ENCODE results near the gene BANK1.

The BANK1 gene

GRCh38 chr4:102055805-102056204, 265.3 kb downstream of the BANK1 start:
- DNase-seq, result no peak
- H3K27ac Mint-ChIP-seq, result no peak overlapping the region
- no peaks in the 10 kb centered on the region for H3K27me3 Mint-ChIP-seq
- ATAC-seq (replicated peaks), result no peak
- H3K36me3 Mint-ChIP-seq (ENCODE audit: insufficient read depth), result no peaks in the 10 kb centered on the region
- H3K4me3 Mint-ChIP-seq, result no peak overlapping the region
- no peaks in the 10 kb centered on the region for H3K9me3 Mint-ChIP-seq
- H3K4me1 Mint-ChIP-seq (ENCODE audit: low read depth in 2 of 2), result no peaks in the 10 kb centered on the region

- no peaks in the 10 kb centered on the region for H3K27me3 Mint-ChIP-seq
- no peaks in the 10 kb centered on the region for H3K9me3 Mint-ChIP-seq
- ATAC-seq (replicated peaks) (no peak), DNase-seq (no peak)
- H3K4me1 Mint-ChIP-seq (ENCODE audit: low read depth in 2 of 2), result no peaks in the 10 kb centered on the region
- no peaks in the 10 kb centered on the region for H3K36me3 Mint-ChIP-seq (ENCODE audit: insufficient read depth)
- no peak overlapping the region for H3K27ac Mint-ChIP-seq
- H3K4me3 Mint-ChIP-seq, result no peak overlapping the region
Observed at GRCh38 chr4:102057122-102057521, 266.6 kb downstream of the BANK1 start.

- Mint-ChIP-seq H3K4me1 (ENCODE audit: low read depth in 2 of 2) (no peaks in the 10 kb centered on the region), H3K4me3 (no peak overlapping the region), H3K9me3 (no peaks in the 10 kb centered on the region), H3K36me3 (ENCODE audit: insufficient read depth) (no peaks in the 10 kb centered on the region), H3K27ac (no peak overlapping the region), H3K27me3 (no peaks in the 10 kb centered on the region)
- ATAC-seq (replicated peaks) (no peak), DNase-seq (no peak)
Observed at GRCh38 chr4:102061133-102061532, 270.6 kb downstream of the BANK1 start.

- Mint-ChIP-seq H3K9me3 (no peaks in the 10 kb centered on the region), H3K4me3 (no peak overlapping the region), H3K27me3 (no peaks in the 10 kb centered on the region), H3K27ac (no peak overlapping the region), H3K4me1 (ENCODE audit: low read depth in 2 of 2) (no peaks in the 10 kb centered on the region), H3K36me3 (ENCODE audit: insufficient read depth) (no peaks in the 10 kb centered on the region)
- ATAC-seq (replicated peaks) (no peak), DNase-seq (no peak)
Observed at GRCh38 chr4:102064747-102065442, 274.4 kb downstream of the BANK1 start.

GRCh38 chr4:102076622-102077021, 286.1 kb downstream of the BANK1 start:
- Mint-ChIP-seq H3K27me3 (no peaks in the 10 kb centered on the region), H3K9me3 (peaks cover 0 to 2% of the 10 kb centered on the region in 2 donors), H3K4me3 (no peak overlapping the region), H3K36me3 (ENCODE audit: insufficient read depth) (no peaks in the 10 kb centered on the region), H3K4me1 (ENCODE audit: low read depth in 2 of 2) (no peaks in the 10 kb centered on the region), H3K27ac (no peak overlapping the region)
- ATAC-seq (replicated peaks), result no peak
- DNase-seq, result no peak

- Mint-ChIP-seq H3K9me3 (peaks cover 0 to 2% of the 10 kb centered on the region in 2 donors), H3K36me3 (ENCODE audit: insufficient read depth) (no peaks in the 10 kb centered on the region), H3K27ac (no peak overlapping the region), H3K4me1 (ENCODE audit: low read depth in 2 of 2) (no peaks in the 10 kb centered on the region), H3K4me3 (no peak overlapping the region), H3K27me3 (no peaks in the 10 kb centered on the region)
- ATAC-seq (replicated peaks) (no peak), DNase-seq (no peak)
Observed at GRCh38 chr4:102080184-102080583, 289.7 kb downstream of the BANK1 start.

GRCh38 chr4:102089850-102090621, 299.5 kb downstream of the BANK1 start:
- H3K36me3 Mint-ChIP-seq (ENCODE audit: insufficient read depth), result no peaks in the 10 kb centered on the region

GRCh38 chr4:102091656-102092055, 301.1 kb downstream of the BANK1 start:
- Mint-ChIP-seq H3K4me3 (no peak overlapping the region), H3K9me3 (peaks cover 0 to 11% of the 10 kb centered on the region in 2 donors), H3K27ac (no peak overlapping the region), H3K36me3 (ENCODE audit: insufficient read depth) (no peaks in the 10 kb centered on the region), H3K4me1 (ENCODE audit: low read depth in 2 of 2) (no peaks in the 10 kb centered on the region), H3K27me3 (peaks cover 0 to 15% of the 10 kb centered on the region in 2 donors)
- no peak for DNase-seq
- no peak for ATAC-seq (replicated peaks)

More at GRCh38 chr4:102089850-102090621, 299.5 kb downstream of the BANK1 start:
- Mint-ChIP-seq H3K4me3 (no peak overlapping the region), H3K4me1 (ENCODE audit: low read depth in 2 of 2) (no peaks in the 10 kb centered on the region), H3K9me3 (peaks cover 0 to 11% of the 10 kb centered on the region in 2 donors), H3K27ac (no peak overlapping the region), H3K27me3 (peaks cover 0 to 6% of the 10 kb centered on the region in 2 donors)
- no peak for ATAC-seq (replicated peaks)
- no peak for DNase-seq

- H3K27me3 Mint-ChIP-seq, result peaks cover 0 to 15% of the 10 kb centered on the region in 2 donors
- no peak for DNase-seq
- H3K4me3 Mint-ChIP-seq, result no peak overlapping the region
- no peak overlapping the region for H3K27ac Mint-ChIP-seq
- no peaks in the 10 kb centered on the region for H3K4me1 Mint-ChIP-seq (ENCODE audit: low read depth in 2 of 2)
- peaks cover 0 to 11% of the 10 kb centered on the region in 2 donors for H3K9me3 Mint-ChIP-seq
- no peak for ATAC-seq (replicated peaks)
- no peaks in the 10 kb centered on the region for H3K36me3 Mint-ChIP-seq (ENCODE audit: insufficient read depth)
Observed at GRCh38 chr4:102094481-102094880, 304.0 kb downstream of the BANK1 start.

GRCh38 chr4:102103368-102103767, 312.8 kb downstream of the BANK1 start:
- no peaks in the 10 kb centered on the region for H3K27me3 Mint-ChIP-seq
- no peak overlapping the region for H3K27ac Mint-ChIP-seq
- DNase-seq, result no peak
- H3K4me3 Mint-ChIP-seq, result no peak overlapping the region
- H3K4me1 Mint-ChIP-seq (ENCODE audit: low read depth in 2 of 2), result no peaks in the 10 kb centered on the region
- H3K36me3 Mint-ChIP-seq (ENCODE audit: insufficient read depth), result no peaks in the 10 kb centered on the region
- H3K9me3 Mint-ChIP-seq, result peaks cover 11 to 30% of the 10 kb centered on the region in 2 donors
- ATAC-seq (replicated peaks), result no peak

- no peak for DNase-seq
- no peaks in the 10 kb centered on the region for H3K36me3 Mint-ChIP-seq (ENCODE audit: insufficient read depth)
- no peaks in the 10 kb centered on the region for H3K4me1 Mint-ChIP-seq (ENCODE audit: low read depth in 2 of 2)
- no peak overlapping the region for H3K27ac Mint-ChIP-seq
- no peak overlapping the region for H3K4me3 Mint-ChIP-seq
- no peak for ATAC-seq (replicated peaks)
- peaks cover 11 to 30% of the 10 kb centered on the region in 2 donors for H3K9me3 Mint-ChIP-seq
- H3K27me3 Mint-ChIP-seq, result no peaks in the 10 kb centered on the region
Observed at GRCh38 chr4:102104278-102104677, 313.7 kb downstream of the BANK1 start.

- Mint-ChIP-seq H3K27me3 (no peaks in the 10 kb centered on the region), H3K36me3 (ENCODE audit: insufficient read depth) (no peaks in the 10 kb centered on the region), H3K4me1 (ENCODE audit: low read depth in 2 of 2) (no peaks in the 10 kb centered on the region), H3K9me3 (peaks cover 13 to 30% of the 10 kb centered on the region in 2 donors), H3K4me3 (no peak overlapping the region), H3K27ac (no peak overlapping the region)
- ATAC-seq (replicated peaks) (no peak), DNase-seq (no peak)
Observed at GRCh38 chr4:102105983-102106382, 315.5 kb downstream of the BANK1 start.

GRCh38 chr4:102114118-102114630, 323.6 kb downstream of the BANK1 start:
- H3K4me3 Mint-ChIP-seq, result no peak overlapping the region
- H3K4me1 Mint-ChIP-seq (ENCODE audit: low read depth in 2 of 2), result no peaks in the 10 kb centered on the region
- H3K36me3 Mint-ChIP-seq (ENCODE audit: insufficient read depth), result no peaks in the 10 kb centered on the region
- DNase-seq (no peak), ATAC-seq (replicated peaks) (no peak)
- H3K27me3 Mint-ChIP-seq, result no peaks in the 10 kb centered on the region
- H3K27ac Mint-ChIP-seq, result no peak overlapping the region
- H3K9me3 Mint-ChIP-seq, result peaks cover 0 to 4% of the 10 kb centered on the region in 2 donors

GRCh38 chr4:102116121-102116520, 325.6 kb downstream of the BANK1 start:
- DNase-seq (no peak), ATAC-seq (replicated peaks) (no peak)
- Mint-ChIP-seq H3K27ac (no peak overlapping the region), H3K27me3 (no peaks in the 10 kb centered on the region), H3K4me3 (no peak overlapping the region), H3K4me1 (ENCODE audit: low read depth in 2 of 2) (no peaks in the 10 kb centered on the region), H3K36me3 (ENCODE audit: insufficient read depth) (no peaks in the 10 kb centered on the region), H3K9me3 (peaks cover 0 to 4% of the 10 kb centered on the region in 2 donors)
